HG03159 (cell line): ENCODE data around the gene CDYL.

ENCODE experiments used
- ATAC-seq: cut with Tn5 transposase; IDR thresholded peaks from one replicate; pipeline ENCODE4 v1.9.1; 2021; ENCODE audit warnings: mild to moderate bottlenecking, moderate library complexity; ENCODE audit not compliant: unreplicated experiment

CDYL gene

GRCh38 chr6:4957521-4958231 lies 181.5 kb downstream of the CDYL start:
- no peak for ATAC-seq

- ATAC-seq, result no peak
These were observed 182.4 kb downstream of the CDYL start for GRCh38 chr6:4958624-4959023.

GRCh38 chr6:4961322-4962168 lies 185.3 kb downstream of the CDYL start:
- ATAC-seq, result no peak

GRCh38 chr6:4962905-4963304 lies 186.7 kb downstream of the CDYL start:
- no peak for ATAC-seq

GRCh38 chr6:4964675-4965561 lies 188.7 kb downstream of the CDYL start:
- no peak for ATAC-seq

GRCh38 chr6:4965562-4966389 lies 189.6 kb downstream of the CDYL start:
- no peak for ATAC-seq

GRCh38 chr6:4967301-4968030 lies 191.3 kb downstream of the CDYL start:
- no peak for ATAC-seq

GRCh38 chr6:4969609-4970285 lies 193.5 kb downstream of the CDYL start:
- no peak for ATAC-seq

- ATAC-seq, result no peak
These were observed 194.7 kb downstream of the CDYL start for GRCh38 chr6:4970739-4971395.

- ATAC-seq, result no peak
These were observed 195.6 kb downstream of the CDYL start for GRCh38 chr6:4971851-4972250.

GRCh38 chr6:4972438-4972837 lies 196.2 kb downstream of the CDYL start:
- ATAC-seq, result no peak

GRCh38 chr6:4973415-4973814 lies 197.2 kb downstream of the CDYL start:
- no peak for ATAC-seq

GRCh38 chr6:4973982-4974745 lies 198.0 kb downstream of the CDYL start:
- ATAC-seq, result no peak

- ATAC-seq, result no peak
These were observed 198.8 kb downstream of the CDYL start for GRCh38 chr6:4974962-4975361.

GRCh38 chr6:4975506-4975905 lies 199.3 kb downstream of the CDYL start:
- ATAC-seq, result no peak

- ATAC-seq, result no peak
These were observed 201.3 kb downstream of the CDYL start for GRCh38 chr6:4977468-4977867.

- no peak for ATAC-seq
These were observed 203.2 kb downstream of the CDYL start for GRCh38 chr6:4979426-4979825.

GRCh38 chr6:4981761-4982160 lies 205.6 kb downstream of the CDYL start:
- no peak for ATAC-seq
